T-helper 1 cell (primary cell): ENCODE measurements around the gene LIF.

ENCODE experiments used
- DNase-seq, 5 donors: peaks; one replicate each; pipeline ENCODE4 v3.0.0-alpha.2; 2012 to 2020
- total RNA-seq, 4 donors: gene quantifications; one replicate each; lab custom pipeline; 2026; lab: John Stamatoyannopoulos, UW

LIF gene
- 0.27 to 1.3 (median 0.82) reads per million in 4 donors for total RNA-seq

DNA sequence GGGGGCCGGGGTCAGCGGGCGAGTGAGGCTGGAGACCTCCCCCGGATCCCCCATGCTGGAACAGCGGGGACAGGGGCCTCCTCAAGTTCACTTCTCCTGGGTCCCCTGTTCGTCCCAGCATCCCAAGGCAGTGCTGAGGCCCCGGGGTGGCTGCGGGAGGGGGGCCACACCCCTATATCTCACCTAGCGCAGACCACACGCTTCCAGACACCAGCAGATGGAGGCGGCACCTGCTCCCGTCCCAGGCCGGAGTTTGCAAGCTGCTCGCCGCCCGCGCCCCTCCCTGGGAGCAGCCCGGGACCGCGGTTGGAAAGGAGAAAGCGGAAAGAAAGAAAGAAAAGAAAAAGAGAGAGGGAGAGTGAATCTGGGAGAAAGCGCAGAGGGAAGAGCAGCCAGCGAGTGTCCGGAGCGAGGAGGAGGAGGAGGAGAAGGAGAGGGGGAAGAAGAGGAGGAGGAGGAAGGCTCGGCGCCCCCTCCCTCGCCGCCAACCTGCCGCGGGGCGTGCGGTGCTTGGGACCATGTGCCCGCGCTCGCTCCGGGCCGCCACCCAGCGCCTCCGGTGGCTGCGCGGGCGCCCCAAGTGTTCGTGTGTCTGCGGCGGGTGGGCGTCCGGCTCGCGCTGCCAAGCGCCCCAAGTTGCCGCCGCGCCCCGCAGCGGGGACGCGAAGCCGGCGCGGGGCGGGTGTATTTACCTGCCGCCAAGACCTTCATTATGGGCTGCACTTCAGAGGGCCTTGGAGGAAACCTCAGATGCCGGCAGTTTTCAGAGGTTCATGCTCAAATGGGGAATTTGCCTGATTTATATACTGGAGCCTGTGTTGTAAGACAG is at the start of gene LIF:
Gene LIF, minus strand, starts transcription at position 775 of the 829 bp plus-strand sequence. Its CDS starts 64 bp downstream, at position 711.
- peak in 3 of 5 donors; percentile 38 to 65 (median 45) for DNase-seq

DNA sequence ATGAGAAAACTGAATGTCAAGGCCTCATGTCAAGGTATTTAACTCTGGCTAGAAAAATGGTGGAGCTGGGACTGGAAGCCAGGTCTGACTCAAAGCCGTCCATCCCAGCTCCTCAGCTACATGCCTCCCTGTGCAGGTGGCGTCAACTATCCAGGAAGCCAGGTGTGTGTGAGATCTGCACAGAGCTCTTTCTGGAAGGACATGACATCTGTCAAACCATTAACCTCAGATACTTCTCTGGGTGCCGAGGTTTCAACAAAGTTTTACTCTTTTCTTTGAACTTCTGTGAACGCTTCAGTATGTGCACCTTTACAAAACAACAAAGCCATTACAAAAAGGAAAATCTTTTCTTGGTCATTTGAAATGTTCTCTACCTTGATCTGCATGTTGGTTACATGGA is 49.8 kb upstream of the LIF start:
- no peak for DNase-seq

DNA sequence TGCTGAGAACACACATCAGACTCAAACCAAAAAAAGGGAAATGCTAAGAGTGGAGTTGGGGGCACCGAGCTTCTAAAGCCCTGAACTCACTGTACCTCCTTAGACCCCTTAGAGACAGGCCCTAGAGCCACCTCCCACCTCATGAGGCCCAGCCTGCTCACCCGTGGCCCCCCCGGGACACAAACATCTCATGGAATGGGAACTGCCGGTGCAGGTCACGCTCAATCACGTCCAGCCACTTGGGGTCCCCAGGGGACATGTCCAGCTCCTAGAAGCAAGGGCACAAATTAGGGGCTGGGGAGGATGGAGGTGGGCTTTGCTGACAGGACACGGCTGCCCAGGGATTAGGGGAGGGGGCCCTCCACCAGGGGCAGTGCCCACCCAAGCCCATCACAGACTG is 49.0 kb upstream of the LIF start:
- no peak for DNase-seq

DNA sequence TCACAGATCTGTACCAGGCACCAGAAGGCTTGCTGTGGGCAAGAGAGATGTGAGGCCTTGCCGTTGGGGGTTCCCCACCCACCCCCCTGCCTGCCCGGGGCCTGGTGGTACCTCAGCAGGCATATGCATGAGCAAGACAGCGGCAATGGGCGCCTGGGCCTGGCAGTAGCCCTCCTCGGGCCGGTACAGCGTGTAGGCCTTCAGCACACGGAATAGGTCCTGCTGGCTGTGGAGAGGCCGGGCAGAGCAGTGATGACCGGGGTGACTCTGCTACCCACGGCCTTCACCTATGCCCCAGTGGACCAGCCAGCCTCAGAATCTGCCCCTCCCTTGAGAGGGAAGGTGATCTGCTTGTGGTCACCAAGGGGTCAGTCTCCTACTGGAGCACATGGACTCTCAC is 48.3 kb upstream of the LIF start:
- no peak for DNase-seq

DNA sequence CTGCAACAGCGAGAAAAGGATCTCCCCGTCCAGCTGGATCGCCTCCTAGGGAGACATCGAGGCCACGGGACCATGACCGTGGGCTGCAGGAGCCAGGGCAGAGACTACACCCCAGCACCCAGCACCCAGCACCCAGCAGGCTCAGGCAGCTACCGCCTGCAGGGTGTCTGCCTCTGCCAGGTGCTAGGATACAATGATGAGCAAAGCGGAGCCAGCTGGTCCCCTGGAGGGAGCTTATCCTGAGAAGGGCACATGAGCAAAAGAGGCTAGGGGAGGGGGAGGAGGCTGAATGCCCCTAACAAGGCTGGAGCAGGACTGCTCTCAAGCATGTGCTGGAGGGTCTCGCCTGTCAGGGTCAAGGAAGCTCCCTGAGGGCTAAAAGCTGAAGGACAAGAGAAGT is 47.5 kb upstream of the LIF start:
- DNase-seq = no peak

DNA sequence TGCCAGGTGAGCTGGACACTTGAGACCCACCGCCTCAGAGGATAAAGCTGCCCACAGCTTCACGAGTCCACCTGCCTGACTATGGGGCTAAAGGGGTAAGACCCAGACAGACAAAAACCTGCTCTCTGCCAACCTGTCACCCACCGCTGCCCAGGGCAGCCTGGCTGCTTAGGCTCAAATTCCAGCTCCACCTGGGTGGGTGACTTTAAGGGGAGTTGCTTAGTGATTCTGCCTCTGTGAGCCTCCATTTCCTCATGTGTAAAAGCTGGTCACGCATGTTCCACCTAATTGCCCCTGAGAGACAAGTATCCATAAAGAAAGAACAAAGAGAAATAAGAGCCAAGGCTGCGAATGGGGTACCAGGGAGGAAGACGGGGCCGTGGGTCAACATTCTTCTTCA is 46.5 kb upstream of the LIF start:
- no peak for DNase-seq

DNA sequence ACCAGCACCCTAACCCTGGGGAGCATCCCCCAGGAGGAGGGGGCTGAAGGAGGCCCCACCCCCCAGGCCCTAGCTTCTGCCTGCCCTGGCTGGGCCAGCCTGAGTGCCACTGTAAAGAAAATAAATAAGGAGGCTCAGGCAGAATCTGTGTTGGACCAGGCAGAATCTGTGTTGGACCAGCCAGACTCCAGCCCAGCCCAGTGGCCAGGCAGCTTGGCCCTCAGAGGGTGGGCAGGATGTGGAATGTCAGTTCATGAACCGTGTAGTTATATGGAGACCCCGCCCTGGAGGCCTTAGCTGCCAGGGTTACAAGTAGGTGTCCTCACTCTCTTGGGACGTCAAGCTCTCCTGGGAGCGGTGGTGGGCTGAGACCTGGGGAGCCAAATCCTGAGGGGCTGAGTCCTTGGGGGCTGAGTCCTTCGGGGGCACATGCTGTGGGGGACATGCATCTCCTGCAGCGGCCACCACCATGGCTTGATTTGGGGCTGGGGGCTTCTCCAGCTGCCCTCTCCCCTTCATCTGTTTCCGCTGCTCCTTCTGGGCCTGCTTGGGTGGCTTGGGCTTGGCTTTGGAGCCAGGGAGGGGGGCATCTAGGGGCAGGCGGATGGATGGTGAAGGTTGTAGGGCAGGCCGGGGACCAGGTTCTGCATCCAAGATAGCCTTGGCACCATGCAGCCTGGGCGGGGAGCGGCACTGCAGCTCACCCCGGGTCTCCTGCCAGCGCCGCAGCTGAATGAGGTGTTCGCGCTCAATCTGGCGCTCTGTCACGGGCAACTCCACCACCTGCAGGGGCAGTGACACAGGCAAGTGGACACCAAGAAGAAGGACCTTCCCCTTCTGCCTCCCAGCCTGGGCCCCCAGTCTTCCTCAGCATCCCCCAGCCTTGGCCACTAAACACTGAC is 45.8 kb upstream of the LIF start:
- no peak for DNase-seq

DNA sequence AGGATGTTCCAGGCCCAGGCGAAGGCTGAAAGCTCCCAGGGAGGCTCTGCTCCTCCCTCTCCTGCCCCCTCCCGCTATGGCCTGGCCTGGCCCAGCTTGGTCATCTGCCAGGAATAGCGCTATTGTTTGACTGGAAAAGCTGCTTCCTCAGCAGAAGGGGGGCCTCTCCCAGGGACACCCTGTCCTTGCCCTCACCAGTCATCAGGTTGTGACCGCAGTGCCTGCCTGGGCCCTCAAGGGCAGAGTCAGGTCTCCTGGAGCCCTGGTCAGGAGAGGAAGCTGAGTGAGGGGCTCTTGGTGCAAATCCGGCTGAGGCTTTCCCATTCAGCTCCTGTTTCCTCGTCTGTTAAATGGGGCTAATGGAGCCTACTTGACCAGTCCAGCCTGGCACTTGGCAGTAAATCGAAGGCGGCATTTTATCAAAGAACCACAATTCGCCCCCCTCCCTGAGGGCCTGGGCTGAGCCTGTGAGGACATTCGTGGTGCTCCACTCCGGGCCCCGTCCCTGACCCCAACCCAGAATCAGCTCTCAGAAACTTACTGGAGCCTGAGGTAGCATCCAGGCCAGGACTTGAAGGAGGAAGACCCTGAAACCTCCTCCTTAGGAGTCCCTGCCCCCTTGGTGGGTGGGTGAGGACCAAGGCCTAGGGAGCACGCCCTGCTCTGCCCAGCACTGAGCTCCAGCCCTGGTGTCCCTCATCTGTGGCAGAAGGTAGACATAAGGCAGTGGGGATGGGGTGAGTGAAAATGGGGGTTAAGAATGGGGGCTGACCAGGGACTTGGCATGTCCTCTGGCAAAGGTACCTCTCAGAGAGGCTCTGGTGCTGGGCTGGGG is 44.7 kb upstream of the LIF start:
- no peak for DNase-seq

DNA sequence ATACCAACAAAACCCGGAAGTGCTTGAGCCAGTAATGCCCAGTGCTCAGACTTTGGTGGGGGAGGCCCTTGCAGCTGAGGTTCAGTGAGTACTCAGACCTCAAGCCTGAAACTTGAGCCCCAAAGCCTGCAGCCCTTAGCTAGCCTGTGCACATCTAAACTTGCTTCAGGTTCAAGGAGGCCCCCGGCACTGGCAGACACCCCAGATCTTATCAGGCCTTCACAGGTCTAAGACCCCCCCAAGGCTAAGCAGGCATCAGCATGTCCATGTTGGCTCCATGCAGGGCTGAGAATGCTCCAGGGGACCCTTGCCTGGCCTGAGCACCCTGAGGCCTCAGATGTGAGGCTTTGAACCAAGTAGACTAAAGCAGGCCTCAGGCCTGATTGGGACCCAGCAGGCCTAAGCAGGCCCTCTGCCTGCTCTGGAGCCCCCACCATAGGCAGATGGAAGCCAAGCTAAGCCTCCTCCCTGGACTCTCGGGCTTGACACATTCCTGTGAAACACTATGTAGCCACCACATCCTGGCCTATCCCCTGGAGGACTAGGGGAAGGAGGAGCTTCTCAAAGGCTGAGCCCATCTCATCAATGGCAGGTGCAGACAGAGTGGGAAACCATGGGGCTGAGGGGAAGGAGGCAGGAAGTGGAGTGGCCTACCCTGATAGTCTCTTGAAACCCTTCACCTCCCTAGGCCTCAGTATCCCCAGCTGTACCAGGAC is 43.9 kb upstream of the LIF start:
- DNase-seq = no peak

DNA sequence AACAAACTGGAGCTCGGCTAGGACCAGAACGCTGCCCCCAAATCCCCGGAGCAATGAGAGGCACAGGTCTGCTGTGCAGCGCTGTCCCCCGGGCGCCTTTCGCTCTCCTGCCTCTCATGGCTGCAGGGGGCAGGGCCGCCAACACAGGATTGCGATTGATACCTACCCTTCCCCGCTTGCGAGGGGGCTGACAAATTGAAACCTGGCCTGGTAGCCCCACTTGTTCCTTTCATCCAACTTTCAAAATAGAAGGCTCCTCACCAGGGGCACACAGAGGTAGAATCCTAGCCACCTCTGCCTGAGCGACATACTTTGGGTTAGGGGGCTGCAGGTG is 43.4 kb upstream of the LIF start:
- DNase-seq = no peak

DNA sequence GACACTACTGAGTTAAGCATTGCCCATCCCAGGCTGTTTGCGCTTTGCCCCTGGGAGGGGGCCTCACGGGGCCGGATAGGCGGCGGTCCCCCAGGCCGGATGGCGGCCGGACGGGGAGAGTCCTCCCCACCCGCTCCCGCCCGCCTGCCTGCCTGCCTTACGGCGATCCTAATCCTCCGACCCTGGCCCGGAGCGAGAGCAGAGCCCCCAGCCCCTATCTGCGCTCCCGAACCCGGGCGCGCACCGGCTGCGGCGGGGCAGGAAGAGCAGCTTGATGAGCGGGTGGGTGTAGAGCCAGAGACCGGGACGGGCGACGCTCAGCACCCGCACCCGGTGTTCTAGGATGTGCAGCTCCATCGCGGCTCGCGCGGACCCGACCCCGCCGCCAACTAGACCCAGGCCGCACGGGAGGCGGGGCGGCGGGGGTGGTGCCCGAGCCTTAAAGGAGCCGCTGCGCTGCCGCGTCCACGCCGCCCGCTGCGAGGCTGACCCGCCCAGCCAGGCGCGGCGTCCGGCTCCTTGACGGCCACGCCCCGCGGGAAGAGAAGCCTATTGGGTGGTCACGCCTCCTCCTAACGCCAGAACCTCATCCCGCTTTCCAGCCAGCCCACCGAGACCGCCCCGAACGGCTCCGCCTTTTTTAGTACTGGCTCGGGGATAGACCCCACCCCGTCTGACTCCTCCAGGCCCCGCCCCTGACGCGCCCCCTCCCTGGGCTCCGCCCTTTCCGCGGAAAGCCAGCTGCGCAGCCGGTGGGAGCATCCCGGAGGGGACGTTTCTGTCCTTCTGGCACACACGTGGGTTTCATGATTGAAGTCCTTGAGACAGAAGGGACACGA is 42.8 kb upstream of the LIF start, which contains the start of gene CASTOR1:
Gene CASTOR1, minus strand, starts transcription at position 365 of the 839 bp plus-strand sequence. Its CDS starts 8 bp downstream, at position 357.
- peak; percentile 81 to 94 (median 85) for DNase-seq

DNA sequence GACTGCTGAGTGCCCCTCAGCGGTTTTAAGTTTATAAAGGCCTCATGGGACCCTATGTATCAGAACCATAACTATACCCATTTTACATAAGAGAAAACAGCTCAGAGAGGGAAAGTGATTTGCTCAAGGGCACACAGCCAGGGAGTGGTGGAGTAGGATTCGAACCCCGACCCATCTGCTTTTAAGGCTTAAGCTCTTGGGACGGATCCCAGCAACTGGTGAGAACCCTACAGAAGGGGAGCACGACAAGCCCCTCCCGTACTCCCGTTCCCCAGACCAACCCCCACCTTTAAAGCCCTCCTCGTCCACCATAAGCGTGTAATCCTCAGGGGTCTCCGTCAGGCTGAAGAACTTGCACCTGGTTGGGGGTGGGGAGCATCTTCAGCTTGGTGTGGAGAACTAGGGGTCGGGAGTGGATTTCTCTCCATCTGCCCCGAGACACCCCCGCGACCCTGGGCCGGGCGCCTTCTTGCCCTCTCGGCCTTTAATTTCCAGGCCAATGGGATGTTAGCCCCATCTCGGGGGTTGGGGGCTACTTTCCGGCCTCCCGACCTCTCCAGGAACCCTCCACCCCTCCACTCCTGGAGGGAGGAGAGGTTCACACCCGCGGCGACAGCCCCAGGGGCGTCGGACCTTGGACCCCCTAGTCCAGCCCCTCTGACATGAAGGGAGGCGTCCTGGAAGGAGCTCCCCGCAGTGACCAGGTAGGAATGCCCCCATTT is 42.0 kb upstream of the LIF start:
- no peak for DNase-seq

DNA sequence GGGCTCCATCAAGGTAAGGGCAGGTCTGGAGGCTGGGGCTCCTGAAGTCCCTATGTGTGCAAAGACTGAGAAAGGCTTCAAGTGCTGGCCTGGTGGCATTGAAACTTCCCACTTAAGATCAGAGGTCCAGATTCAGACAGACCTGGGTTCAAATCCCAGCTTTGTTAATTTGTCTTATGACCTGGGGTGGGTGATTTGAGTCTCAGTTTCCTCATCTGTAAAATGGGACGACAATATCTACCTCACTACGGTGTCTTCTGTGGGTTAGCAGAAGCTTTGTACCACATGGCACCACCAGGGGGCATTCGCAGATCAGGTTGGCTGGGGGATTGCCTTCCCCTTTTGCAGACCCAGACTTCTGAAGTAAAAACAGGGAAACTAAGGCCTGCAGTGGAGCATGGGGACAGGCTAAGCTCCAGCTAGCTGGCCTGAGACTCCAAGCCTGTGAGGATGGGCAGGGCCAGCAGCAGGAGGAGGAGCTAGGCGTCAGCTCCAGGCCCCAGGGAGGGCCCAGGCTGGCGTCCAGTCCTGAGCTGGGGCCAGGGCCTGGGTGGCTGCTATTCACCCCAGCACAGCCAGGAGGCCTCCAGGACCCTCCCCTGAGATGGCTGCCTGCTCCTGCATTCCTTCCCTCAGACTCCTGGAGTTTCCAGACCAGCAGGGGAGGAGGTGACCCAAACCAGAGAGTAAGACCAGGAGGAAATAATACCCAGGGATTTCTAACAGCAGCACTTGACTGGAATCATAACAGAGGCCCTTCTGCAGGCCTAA is 41.3 kb upstream of the LIF start:
- DNase-seq = peak; percentile 65 to 89 (median 81)

DNA sequence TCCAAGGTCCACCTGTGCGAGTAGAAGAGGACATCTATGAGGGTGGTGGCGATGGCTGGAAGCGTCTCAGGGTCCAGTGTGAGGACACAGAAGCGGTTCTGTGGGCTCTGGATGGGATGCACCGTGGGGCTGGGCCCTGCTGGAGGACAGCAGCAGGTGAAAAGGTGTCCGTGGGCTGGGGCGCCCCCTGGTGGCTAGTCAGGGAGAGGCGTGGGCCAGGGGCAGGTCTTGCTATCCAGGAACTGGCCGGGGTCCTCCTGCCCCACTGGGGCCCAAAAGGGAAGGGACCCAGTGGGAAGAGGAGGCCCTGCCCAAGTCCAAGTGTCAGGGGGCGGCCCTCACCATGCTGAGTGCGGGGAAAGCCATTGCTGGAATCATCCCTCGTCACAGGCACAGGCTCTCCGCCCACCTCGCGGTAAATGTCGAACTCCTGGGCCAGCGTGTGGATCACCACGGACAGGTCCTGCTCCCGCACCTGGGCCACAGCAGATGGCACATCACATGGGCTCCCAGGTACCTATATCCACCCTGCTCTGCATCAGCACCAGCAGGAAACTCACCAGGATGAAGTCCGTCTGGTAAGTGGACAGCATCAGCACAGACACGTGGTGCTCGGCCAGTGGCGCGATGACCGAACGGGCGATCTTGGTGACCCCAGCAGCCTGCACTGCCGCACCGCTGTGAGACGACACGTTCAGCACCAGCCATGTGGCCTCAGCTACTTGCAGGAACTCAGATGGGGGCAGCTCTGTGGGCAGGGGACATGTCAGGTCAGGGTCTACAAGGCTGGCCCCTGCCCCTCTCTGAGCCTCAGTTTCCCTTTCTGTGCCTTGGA is 40.5 kb upstream of the LIF start:
- peak; percentile 67 to 83 (median 78) for DNase-seq

DNA sequence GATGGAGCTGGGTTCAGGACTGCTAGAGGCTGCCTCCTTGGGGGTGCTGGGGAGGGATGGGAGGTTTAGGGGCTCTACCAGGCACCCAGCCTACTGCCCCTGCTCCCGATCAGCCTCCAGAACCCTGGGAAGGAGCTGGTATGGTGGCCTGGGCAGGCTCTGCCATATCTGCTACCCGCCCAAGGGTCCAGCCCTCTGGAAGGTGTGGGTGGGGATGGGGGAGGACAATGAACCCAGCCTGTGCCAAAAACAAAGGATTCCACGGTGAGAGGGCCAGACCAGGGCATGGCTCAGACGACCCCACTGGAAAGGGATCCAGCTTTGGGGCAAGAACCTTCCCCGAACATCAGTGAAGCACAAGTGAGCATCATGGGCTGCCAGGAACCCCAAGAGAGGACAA is 39.8 kb upstream of the LIF start:
- no peak for DNase-seq

DNA sequence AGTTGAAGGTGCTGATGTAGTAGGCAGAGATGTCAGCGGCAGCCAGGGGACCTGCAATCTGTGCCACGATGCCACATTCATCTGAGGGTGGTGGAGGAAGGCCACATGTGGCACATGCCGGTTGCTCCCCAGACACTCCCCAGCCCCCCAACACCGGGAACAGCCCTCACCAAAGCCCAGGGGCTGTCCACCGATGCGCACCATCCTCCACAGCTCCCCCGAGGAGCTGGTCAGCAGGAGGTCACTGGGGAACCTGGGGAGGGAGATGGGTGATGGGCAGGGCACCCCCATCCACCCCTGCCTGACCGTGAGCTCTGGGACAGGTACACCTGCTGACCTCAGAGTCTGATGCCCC is 39.3 kb upstream of the LIF start:
- no peak for DNase-seq

DNA sequence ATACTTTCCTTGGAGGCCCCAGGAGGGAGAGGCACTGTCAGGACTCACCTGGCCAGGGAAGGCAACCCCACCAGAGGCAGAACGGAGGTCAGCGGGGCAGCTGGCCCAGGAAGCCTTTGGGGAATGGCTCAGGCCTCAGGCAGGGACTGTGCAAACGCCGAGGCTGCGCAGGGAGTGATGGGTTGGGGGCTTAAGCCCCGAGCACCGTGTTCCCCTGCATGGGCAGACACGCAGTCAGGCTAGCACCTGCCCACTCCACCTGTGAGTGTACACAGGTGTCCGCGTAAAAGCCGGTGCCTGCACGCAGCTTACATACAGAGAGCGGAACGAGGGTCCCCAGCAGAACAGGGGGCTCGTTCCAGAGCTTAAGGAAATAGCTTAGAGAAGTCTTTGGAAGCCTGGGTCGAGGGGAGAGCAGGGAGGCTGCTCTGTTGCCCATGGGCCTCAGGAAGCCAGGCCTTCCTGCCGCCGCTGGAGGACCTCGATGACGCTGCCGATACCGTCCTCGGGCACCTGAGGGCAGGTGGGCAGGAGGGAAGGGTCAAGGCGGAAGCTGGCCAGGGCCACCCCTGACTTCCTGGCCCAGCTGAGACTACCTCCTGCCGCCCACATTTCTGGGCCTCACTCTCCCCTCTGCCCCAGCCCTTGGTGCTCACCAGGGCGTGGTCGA is 38.8 kb upstream of the LIF start:
- DNase-seq = no peak

DNA sequence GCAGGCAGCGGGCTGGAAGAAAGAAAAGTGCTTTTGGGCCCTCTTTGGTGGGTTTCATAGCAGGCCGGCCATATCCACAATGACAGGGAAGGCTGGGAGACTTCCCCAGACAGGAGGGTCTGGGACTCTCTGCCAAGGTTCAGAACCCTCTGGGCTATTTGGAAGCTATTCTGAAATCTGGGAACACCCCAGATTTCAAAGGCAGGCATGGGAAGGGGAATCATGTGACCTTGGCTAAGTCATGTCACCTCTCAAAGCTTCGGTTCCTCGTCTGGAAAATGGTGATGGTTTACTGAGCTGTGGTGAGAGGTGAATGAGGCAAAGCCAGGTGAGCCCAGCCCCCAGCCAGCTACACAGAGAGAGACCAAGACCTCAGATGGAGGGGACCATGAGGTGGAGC is 38.1 kb upstream of the LIF start:
- no peak for DNase-seq
